AG04450 (cell line): ENCODE measurements around the gene ABTB1. TPM values are rescaled to one million over a fixed set of nuclear protein-coding genes. Genes with fewer than 3 reads are reported as not detected.
"Not testable (repeated sequence)": the region's sequence is repeated elsewhere in the genome, so short reads cannot be mapped to it uniquely, and the experiment has no call there.

Source experiments
- CTCF ChIA-PET: fragments of 300-600, 350-600 bp; formaldehyde crosslinking; extraction: SDS; loops from one replicate; lab custom pipeline; 2022; ENCODE audit warnings: antibody characterized with exemption, inconsistent platforms; lab: Charles Lee
- POLR2A ChIA-PET: fragments of 350-600 bp; formaldehyde crosslinking; extraction: SDS; loops from one replicate; lab custom pipeline; 2021; ENCODE audit warnings: antibody characterized with exemption, inconsistent platforms; lab: Yijun Ruan, JAX
- DNase-seq: peaks from one replicate; pipeline ENCODE4 v3.0.0-alpha.2; 2011; ENCODE audit warnings: low read depth, low spot score
- H3K27ac ChIP-seq: one replicate; pipeline ENCODE4 v1.5.1; 2012; ENCODE audit warnings: low read depth, low read length, control low read depth
- H3K27me3 ChIP-seq: one replicate; pipeline ENCODE4 v1.6.0; 2012; ENCODE audit warnings: low read length; ENCODE audit not compliant: control insufficient read depth, insufficient read depth
- H3K4me3 ChIP-seq: 2 replicates; pipeline ENCODE4 v1.5.1; 2011; ENCODE audit warnings: mild to moderate bottlenecking, low read depth, low read length, control low read depth
- H3K9me3 ChIP-seq: 2 replicates; pipeline ENCODE4 v1.5.1; 2012; ENCODE audit warnings: low read length; ENCODE audit not compliant: control insufficient read depth, insufficient read depth
- polyA plus RNA-seq: library from polyadenylated mRNA; depleted of rRNA; stranded (reverse); fragments of >200 nt; gene quantifications from 2 replicates; pipeline ENCODE4 v1.2.3, GENCODE V29; 2011
- TF ChIP-seq, protein P1 (sequence below): IDR thresholded peaks from 2 replicates; pipeline ENCODE4 v1.5.1; 2011; ENCODE audit warnings: low read depth, low read length, control low read depth, inconsistent platforms

Gene ABTB1
- polyA plus RNA-seq, 1 experiment, result 15.5 TPM

DNA sequence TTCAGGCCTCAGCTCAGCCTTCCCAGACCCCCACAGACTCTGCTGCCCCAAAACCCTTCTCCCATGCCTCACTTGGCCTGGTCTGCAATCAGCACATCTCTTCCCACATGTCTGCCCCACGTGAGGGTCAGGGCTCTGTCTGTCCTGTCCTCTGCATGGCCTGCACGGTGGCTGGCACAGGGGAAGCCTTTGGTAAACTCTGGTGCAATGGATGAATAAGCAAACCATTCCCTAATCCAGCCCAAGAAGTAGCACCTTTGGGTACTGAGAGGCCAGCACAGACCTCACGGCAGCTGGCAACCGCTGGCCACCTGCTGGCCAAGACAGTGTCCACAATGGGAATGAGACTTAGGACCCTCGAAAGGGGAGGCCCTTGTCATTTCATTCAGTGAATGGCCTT is 27.7 kb downstream of the ABTB1 start:
- TF ChIP-seq, protein P1, sequence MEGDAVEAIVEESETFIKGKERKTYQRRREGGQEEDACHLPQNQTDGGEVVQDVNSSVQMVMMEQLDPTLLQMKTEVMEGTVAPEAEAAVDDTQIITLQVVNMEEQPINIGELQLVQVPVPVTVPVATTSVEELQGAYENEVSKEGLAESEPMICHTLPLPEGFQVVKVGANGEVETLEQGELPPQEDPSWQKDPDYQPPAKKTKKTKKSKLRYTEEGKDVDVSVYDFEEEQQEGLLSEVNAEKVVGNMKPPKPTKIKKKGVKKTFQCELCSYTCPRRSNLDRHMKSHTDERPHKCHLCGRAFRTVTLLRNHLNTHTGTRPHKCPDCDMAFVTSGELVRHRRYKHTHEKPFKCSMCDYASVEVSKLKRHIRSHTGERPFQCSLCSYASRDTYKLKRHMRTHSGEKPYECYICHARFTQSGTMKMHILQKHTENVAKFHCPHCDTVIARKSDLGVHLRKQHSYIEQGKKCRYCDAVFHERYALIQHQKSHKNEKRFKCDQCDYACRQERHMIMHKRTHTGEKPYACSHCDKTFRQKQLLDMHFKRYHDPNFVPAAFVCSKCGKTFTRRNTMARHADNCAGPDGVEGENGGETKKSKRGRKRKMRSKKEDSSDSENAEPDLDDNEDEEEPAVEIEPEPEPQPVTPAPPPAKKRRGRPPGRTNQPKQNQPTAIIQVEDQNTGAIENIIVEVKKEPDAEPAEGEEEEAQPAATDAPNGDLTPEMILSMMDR, result 0 out of 2 replicates have a peak, but pooled peaks have one; percentile 17
- H3K4me3 ChIP-seq, result no peak overlapping the region
- no peaks in the 10 kb centered on the region for H3K27me3 ChIP-seq
- no peak for DNase-seq
- ChIA-PET POLR2A (no interaction called here), CTCF (interaction anchor here (1.3 kb wide), 1 partner anchor 132 kb away, joined by 3 read pairs; no protein-coding TSS in a partner anchor)
- H3K27ac ChIP-seq, result no peak overlapping the region
- H3K9me3 ChIP-seq, result no peaks in the 10 kb centered on the region

DNA sequence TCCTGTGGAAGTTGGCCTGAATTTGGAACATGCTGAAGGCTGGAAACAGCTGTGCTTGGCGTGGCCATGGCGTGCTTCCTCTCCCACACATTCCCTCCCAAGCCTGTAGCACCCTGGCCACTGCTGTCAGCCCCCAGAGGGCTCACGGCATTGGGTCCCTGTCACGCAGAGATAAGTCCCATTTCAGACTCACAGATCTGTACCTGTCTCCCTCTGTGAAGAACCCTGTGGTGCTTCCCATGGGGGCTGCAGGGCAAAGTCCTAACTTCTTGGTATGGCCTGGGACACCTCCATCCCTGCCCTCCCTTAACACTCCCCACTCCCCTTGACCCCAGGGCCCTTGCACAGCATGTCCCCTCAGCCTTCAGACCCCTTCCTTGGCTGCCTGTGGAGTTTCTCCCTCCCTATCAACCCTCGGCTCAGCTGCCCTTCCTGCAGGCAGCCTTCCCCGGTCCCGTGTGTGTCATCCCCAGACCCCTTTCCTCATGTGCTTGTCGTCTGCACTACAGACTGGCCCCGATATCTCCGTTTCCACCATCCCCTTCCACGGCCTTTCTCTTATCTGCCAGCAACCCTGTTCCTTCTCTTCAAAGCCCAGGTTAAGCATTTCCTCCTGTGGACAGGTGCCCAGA is 28.6 kb downstream of the ABTB1 start:
- no peaks in the 10 kb centered on the region for H3K27me3 ChIP-seq
- TF ChIP-seq, protein P1, result no peak
- POLR2A ChIA-PET, result interaction anchor here (0.6 kb wide), 1 partner anchor 10 kb away, joined by 5 read pairs; no protein-coding TSS in a partner anchor
- DNase-seq, result no peak
- H3K9me3 ChIP-seq, result no peaks in the 10 kb centered on the region
- H3K4me3 ChIP-seq, result no peak overlapping the region
- no peak overlapping the region for H3K27ac ChIP-seq
- CTCF ChIA-PET, result no interaction called here

DNA sequence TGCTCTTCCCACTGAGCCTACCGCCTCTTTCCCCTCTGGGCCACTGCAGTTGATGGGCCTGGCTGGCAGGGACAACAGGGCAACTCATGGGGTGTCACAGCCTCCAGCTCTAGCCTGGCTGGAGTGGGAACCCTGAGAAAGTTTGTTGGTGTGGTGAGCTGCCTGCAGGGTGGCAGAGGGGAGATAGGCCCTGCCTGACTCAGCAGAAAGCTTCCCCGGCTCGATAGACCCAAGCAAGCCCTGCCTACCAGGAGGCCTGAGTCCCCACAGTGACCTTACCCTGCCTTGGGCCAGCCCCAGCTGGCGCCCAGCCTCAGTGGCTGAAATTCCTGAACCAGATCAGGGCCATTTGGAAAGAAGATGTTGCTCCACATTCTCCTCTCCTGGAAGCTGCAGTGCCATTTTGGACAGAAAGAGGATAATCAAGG is 29.4 kb downstream of the ABTB1 start:
- Histone ChIP-seq H3K27ac (no peak overlapping the region), H3K27me3 (no peaks in the 10 kb centered on the region), H3K9me3 (no peaks in the 10 kb centered on the region), H3K4me3 (no peak overlapping the region)
- DNase-seq, result no peak
- TF ChIP-seq, protein P1, result no peak
- ChIA-PET CTCF (no interaction called here), POLR2A (no interaction called here)

DNA sequence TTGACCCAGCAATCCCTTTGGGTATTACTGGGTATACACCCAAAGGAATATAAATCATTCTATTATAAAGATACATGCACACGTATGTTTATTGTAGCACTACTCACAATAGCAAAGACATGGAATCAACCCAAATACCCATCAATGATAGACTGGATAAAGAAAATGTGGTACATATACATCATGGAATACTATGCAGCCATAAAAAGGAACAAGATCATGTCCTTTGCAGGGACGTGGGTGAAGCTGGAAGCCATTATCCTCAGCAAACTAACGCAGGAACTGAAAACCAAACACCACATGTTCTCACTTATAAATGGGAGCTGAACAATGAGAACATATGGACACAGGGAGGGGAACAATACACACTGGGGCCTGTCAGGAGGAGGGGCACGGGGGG is 32.1 kb downstream of the ABTB1 start:
- H3K9me3 ChIP-seq, DNase-seq, H3K27me3 ChIP-seq, H3K27ac ChIP-seq, H3K4me3 ChIP-seq, CTCF ChIA-PET, POLR2A ChIA-PET: not testable (repeated sequence)

DNA sequence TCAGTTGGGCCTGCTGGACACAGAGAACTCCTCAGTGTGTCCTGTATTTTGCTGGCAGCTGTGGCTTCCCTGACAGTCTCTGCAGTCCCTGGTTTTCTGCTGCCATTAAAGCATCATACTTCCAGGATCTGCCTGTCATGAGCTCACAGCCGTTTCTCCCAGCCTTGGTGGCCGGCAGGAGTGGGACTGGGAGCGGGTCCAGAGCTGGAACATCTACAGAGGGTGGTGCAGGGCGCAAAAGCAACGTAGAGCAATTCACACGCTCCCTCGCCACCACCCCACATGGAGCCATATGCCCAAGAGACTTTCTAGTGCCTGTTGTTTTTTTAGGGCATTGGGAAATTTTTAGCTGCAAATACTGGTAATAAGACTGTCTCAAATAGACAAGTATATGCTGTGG is 33.6 kb downstream of the ABTB1 start:
- ChIA-PET CTCF (interaction anchor here (1.7 kb wide), 1 partner anchor 10 kb away, joined by 7 read pairs; no protein-coding TSS in a partner anchor), POLR2A (no interaction called here)
- Histone ChIP-seq H3K27ac (no peak overlapping the region), H3K9me3 (no peaks in the 10 kb centered on the region), H3K27me3 (no peaks in the 10 kb centered on the region), H3K4me3 (no peak overlapping the region)
- TF ChIP-seq, protein P1, result no peak
- no peak for DNase-seq
